HG03064 (cell line): ENCODE data around the gene C9orf85.

Experiments
- ATAC-seq: cut with Tn5 transposase; IDR thresholded peaks from one replicate; pipeline ENCODE4 v1.9.1; 2021; ENCODE audit warnings: low read depth; ENCODE audit not compliant: unreplicated experiment

Gene C9orf85

DNA sequence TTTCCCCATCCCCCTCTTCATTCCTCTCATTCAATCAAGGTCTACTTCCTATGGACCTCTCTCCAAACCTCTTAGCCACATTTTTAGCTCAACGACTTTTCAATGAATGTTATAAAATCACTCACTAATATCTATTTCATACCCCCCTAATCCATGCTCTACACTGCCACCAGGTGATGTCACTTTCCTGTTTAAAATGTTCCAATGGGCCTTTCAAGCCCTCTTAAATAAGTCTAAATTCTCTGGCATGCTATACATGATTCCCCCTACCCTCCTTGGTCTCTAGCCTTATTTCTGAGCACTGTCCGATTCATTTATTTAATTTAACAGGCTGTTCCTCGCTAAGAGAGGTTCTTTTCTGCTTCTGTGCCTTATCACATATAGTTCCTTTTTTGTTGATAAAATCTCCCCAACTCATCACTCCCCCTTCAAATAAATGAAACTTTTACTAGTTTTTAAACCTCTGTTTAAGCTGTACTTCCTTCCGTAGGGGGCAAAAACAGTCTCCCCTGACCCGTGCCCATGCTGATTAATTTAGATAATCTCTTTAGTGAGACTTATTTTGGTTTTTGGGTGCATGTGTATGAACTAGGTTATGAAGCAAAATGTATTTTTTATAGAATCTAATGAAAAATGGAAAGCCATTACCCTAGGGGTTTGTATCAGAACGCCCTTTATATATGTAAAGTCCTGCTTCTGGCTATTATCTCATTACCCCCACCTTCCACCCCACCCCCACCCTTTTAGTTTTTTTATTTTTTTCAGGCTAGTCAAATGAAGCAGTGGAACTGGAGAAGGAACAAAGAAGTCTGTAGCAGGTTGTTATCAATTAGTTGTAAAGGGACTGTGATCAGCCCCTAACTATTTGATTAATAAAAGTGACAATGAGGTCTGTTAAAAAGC, 9.5 kb upstream of the C9orf85 start:
- no peak for ATAC-seq

DNA sequence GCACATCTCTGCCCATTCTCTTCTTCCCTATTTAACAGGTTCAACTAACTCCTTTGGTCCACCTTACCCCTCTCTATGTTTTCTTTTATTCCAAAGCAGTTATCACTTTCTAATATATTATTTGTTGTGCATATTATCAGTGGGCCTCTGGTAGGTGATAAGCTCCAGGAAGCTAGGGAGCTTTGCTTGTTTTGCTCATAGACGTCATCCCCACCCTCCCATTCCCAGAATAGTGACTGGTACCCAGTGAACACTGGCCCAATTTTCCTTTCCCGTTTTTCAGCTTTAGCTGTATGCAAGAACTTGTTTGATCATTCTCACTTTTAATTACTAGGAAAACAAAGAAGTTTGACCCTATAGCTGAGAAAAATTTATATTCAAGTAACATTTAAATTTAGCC, 7.4 kb upstream of the C9orf85 start:
- no peak for ATAC-seq

DNA sequence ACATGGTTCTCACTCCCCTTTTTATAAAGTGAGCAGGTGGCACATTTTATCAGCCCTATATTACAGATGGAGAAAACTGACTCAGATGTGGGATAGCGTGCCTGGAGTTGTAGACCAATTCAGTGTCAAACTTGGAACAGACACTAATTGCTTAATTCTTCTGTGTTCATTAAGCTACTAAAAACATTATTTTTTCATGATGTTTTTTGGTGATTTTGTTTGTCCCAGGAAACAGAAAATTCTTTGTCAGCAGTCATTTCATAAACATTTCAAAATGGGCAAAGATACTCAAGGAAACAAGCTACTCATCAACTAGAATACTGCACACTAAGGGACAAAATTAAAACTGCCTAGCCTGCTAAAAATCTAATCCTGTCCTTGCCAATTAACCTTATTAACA, 2.6 kb upstream of the C9orf85 start:
- ATAC-seq, result no peak

DNA sequence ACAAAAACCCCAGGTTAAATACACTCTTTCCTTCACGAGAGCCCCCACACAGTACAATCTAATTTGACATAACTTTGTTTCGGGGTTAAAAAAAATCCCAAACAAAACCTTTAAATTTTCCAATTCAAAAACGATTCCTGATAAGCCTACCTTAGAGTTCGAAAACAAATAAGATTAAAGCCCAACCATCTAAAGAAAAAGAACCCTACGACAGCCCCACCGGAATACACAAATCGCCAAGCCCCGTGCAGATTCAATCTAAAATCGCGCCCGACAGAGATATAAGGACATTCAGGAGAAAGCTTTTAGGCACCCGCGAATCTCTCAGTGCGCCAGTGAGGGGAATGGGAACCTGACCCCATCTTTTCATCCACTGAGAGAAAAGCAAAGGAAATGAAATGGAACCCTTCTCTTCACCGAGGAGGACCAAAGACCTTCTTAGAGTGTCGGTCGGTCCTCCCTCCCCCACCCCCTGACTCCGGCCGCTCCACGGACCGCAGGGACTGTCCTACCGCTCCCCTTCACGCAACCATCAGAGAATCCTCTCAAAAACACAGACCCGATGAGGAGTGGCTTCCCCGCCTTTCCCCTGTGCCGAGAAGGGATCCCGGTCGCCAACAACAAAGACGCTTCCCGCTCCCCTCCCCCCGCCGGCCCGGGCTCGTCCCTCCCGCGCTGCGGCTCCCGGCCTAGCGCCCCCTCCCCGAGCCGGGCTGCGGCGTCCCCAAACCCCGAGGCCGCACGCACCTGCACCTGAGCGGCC, 1.4 kb upstream of the C9orf85 start:
- ATAC-seq, result peak; percentile 9

DNA sequence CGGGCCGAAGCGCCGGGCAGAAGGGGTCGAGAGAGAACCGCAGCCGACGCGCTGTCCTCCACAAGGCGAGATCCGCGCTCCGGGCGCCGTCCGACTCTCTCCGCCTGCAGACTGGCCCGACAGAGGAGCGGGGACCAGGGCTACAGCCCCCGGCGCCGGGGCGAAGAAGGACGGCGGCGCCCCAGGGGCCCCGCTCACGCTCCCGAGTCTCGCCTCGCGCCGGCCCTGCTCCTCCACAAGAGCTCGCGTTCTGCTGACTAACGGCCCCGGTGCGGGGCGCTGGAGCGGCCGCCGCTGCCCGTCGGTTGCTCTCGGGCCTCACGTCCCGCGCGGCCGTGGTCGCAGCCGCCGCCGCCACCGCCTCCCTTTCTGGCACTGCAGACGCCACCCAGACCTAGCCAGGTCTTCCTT, 784 bp upstream of the C9orf85 start:
- peak; percentile 15 for ATAC-seq

DNA sequence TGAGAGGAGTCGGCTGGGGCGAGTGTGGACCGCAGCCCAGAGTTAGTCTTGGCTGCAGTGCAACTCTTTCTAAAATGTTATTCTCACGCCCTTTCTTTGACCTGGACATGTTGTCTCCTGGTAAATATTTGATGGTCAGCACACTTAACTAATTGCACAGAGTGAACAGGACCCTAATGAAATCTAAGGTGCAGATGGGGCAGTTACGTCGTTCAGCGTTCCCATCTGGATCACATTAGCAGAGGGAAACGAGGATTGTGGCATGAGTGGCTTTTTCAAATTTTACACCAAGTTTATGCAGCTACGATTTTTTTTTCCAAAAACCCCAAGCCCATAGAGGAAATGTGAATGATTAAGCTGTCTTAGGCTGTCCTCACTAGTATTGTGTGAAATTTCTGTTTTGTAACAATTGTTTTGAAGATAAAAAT, 483 bp downstream of the C9orf85 start:
- ATAC-seq, result no peak

DNA sequence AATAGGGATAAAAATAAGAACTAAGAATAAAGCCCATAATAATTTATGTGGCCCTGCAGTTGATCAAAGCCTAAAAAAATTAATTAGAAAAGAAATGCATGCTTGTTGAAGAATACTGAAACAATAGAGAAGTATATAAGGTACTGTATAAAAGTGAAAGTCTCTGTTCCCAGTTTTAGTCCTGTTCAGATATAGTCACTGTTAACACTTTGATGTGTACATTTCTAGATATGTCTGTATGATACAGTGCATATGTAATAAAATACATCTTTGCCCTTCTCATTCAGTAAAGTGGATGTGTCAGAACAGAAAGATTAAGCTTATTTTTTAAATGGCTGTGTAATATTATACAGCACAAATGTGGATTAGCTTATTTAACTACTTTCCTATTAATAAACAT, 4.1 kb downstream of the C9orf85 start:
- no peak for ATAC-seq

DNA sequence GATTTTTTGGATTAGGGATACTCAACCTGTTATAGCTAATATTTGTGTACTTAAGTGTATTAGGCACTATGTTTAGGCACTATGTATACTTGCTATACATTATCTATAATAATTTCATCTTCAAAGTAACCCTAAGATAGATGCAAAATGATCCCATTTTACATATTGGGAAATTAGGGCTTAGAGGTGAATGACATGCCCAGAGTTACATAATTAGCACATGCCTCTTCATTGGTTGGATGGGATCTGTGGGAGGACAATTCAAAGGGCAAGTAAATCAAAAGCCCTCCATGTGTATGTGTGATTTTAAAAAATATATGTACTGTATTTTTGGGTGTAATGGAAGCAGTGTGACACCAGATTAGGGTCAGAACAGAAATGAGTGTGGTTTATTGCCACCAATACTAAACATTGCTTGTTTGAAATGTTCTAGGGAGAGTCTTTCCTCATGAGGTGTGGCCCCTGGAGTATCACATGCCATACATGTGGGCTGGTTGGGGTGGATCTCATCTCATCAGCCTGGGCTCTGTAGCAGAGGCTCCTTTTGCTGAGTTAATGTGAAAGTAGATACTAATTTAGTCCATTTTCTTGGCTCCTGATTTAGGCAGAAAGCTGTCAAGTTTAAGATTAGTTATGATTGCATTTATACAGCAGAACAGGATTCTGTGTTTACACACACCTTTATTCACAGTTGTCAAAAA, 5.5 kb downstream of the C9orf85 start:
- peak; percentile 67 for ATAC-seq

DNA sequence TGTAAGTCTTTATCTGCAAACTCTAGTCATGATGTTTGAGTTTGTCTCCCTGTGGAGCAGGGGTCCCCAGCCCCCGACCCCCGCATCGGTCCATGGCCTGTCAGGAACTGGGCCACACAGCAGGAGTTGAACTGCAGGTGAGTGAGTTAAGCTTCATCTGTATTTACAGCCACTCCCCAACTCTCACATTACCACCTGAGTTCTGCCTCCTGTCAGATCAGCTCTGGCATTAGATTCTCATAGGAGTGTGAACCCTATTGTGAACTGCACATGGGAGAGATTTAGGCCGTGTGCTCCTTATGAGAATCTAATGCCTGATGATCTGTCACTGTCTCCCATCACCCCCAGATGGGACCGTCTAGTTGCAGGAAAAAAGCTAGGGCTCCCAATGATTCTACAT, 7.0 kb downstream of the C9orf85 start:
- no peak for ATAC-seq

DNA sequence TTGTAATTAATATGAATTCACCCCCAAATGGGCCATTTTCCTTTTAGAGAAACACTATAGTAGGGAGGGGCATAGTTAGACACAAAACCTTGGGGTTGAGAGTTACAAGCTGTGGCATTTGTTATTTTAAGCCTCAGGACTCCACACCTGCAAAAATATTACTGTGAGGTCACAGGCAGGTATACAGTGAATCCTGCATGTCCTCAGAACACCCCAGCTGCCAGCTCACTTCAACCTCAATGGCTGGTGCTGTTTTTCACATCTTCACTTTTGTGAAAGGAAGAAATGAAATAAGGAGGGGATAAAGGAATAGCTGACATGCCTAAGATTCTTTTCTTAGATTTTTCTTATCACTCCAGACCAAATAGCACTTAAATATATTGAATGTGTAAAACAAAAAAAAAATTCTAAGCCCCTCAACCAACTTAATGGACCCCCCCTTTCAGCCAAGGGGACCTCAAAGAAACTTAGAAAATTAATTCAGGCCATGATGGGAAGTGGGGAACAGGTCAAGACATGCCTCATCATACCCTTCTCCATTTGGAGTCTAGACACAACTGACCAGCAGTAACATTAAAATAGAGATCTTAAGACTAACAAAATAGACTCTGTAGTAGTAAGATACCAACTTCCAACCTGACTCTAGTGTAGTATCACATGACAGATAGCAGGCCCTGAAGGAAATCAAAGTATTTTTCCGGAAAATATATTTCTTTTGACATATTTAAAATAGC, 9.2 kb downstream of the C9orf85 start:
- ATAC-seq, result no peak

DNA sequence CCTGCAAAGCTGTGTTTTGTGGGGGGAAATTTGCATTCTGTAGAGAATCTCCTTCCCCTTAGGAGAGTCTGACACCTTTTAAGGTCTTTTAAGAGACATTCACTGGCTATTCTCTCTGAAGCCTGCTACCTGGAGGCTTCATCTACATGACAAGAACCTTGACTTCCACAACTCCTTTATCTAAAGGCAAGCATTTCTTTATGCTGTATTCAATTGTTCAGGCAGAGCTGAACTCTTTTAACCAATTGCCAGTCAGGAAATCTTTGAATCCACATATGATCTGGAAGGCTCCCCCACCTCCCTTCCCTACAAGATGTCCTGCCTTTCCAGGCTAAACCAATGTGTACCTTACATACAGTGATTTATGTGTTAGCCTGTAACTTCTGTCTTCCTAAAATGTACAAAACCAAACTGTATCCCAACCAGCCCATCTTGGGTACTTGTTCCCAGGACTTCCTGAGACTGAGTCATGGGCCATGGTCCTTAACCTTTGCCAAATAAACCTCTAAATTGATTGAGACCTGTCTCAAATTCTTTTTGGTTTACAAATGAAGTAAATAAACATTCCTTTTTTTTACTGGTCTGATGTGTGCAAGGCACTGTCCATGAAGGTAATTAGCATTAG, 9.9 kb downstream of the C9orf85 start:
- no peak for ATAC-seq

DNA sequence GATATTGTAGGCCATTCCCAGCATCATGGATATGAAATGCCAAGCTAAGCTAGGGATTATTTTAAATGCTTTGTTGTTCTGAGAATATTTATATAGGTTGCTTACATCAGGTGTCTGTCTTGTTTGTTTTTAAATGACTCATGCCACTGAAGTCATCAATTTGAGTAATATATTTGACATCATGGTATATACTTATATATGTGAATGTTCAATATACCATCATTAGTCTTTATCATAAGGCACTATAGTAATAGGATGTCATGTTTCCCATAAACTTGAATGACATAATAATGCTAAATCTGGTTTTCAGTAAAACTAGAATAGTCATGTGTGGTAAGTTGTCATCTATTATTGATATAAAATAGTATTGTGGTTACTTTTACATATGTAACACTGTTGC, 13.1 kb downstream of the C9orf85 start:
- no peak for ATAC-seq

DNA sequence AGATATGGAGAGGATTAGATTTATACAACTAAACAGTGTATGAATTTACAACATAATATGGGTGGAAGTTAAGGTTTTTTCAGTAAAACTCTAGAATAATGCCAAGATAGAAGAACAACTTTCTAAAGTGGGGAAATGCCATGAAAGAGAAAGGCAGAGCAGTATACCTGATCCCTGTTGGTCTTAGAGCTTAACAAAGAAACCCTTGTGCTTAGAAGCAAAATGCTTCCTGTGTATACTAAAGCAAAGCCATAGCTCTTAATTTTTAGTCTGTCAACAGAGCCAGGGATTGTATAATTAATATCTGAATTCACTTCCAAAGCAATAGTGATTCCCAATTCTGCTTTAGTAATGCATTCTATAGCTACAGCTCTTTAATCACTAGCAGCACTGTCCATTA, 14.4 kb downstream of the C9orf85 start:
- ATAC-seq, result no peak

DNA sequence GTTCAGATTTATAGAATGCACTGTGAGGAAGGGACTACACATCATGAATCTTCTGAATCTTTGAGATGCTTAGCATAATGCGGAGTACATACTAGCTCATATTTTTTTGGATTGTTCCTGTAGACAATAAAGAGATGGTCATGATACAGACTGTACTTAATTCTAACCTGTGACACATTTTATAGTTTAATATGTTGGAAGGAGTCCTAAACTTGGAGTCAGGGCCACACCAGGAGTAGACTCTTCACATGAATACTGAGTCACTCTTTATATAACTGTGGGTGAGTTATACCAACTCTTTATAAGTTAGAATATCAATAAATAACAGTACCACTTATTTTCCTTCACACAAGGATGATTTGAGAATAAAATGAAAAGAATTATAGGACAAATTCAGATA, 16.9 kb downstream of the C9orf85 start:
- no peak for ATAC-seq

DNA sequence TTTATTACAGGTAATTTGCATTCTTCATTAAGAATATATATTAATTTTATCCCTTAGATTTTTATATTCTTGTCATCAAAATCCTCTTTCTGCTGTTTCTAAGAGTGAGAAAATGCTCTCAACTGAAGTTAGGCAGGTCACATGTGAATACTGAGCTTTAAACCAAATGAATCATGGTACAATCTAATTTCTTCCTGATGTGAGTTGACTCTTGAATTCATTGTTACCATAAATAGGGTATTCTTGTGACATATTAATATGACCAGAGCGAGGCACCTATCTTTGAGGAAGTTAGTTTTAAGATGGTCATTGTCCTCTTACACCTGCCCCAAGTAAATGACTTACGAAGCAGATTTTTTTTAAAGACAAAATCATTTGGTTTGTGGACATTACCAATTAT, 17.4 kb downstream of the C9orf85 start:
- no peak for ATAC-seq

DNA sequence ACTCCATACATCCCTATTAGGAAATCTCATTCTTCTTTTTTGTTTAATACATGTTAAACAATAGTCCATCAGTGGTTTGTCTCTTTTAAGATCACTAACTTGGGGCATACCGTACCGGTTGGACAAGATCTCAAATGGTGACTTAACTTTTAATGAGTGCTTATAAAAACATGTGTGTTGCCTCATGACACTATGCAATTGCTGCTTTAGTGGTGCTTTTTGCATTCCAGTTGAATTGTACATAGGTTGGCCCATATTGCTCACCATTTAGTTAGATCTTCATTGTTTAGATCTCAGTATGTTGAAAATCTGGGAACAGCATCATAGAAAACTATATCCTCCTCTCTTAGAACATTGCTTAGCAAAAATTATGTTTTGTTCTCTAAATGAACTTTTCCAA, 17.8 kb downstream of the C9orf85 start:
- no peak for ATAC-seq

DNA sequence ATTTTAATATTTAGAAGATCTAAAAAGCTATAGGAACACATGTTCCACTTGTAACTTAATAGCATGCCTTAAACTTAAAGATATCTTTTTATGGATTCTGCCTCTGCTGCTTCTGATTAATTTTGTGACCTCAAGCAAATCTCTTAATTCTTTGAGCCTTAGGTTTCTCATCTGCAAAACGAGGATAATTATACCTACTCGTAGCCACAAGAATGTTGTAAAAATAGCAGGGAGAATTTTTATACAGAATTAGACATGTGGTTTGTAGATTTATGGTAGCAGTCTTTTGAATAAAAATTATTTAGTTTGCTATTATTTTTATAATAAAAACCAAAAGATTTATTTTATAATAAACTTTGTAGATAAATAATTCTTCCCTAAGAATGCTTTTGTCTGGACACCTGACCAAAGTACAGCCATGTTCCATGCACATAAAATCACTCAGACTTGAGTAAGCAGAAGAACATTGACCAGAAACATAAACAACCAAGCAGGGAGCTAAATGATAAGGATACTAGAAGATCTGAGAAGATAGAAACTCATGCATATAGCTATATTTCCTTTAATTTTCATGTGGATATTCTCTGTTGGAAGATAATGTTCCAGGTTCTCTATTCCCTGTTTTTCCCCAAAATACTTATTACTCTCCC, 18.5 kb downstream of the C9orf85 start:
- ATAC-seq, result no peak

DNA sequence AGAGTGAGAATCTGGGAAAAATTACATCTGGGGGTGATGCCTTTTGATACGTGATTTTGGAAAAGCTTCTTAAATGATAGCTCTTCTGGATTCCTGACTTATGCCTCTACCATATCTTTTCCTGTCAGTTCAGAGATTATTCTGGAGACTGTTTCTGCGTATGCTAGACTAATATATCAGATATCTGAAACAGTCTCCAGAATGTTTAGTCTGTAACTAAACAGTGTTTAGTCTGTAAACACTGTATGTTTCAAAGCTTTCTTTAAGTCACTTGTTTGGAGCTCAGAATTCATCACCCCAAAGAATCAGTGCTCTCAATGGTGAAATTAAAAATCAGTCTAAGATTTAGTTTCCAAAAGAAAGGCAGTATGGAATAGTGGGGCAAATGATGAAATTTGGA, 19.7 kb downstream of the C9orf85 start:
- no peak for ATAC-seq

DNA sequence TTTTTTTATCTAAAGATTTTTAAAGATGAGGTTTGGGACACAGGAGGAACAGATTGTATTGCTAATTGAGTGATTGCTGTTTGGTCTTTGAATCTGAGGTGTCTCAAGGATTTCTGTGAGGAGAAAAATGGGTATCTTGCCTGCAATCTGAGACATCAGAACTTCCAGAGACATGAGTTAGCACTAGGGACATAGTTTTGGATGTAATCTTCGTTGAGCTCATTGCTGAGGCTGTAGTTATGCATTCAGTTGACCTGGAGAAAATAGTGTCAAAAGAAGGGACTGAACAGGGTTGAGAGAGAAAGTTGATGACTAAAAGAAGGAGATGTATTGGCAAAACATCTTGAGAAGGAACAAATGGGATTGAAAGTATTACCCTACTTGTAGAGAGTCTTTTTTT, 24.6 kb downstream of the C9orf85 start:
- no peak for ATAC-seq
